K562 (cell line): Measurements from ENCODE around the gene ABCA13.

Experiments used
- CBX3 ChIP-seq, 2 experiments: IDR thresholded peaks; 1 replicate in 1 of 2; 2 replicates in 1 of 2; pipeline ENCODE4 v1.6.1; 2012; ENCODE audit warnings: inconsistent platforms in 2 of 2, low read length in 2 of 2, borderline replicate concordance in 1 of 2, control low read depth in 1 of 2
- CTCF ChIP-seq, 3 experiments: IDR thresholded peaks in 2 of 3; conservative IDR thresholded peaks in 1 of 3; 2 replicates each; pipeline ENCODE4 v1.5.1; 2011 to 2012; ENCODE audit warnings: low read length in 3 of 3, mild to moderate bottlenecking in 3 of 3, control low read depth in 2 of 3, improper control_type of control experiment in 1 of 3, inconsistent platforms in 1 of 3, low read depth in 1 of 3, mixed read lengths in 1 of 3, moderate library complexity in 1 of 3; ENCODE audit not compliant: insufficient read depth in 2 of 3
- MED1 ChIP-seq: sonication (generic); formaldehyde crosslinking; IDR thresholded peaks from 2 replicates; pipeline ENCODE4 v1.8.1; 2023; ENCODE audit warnings: missing genetic modification reagents, borderline replicate concordance
- POLR2AphosphoS5 ChIP-seq: IDR thresholded peaks from 2 replicates; pipeline ENCODE4 v1.6.1; 2011; ENCODE audit warnings: mild to moderate bottlenecking, low read depth, low read length, moderate library complexity; ENCODE audit not compliant: control insufficient read depth, insufficient read depth
- ZNF324 ChIP-seq: fragments of 250-450 bp; sonication (Bioruptor Pico); IDR thresholded peaks from 2 replicates; pipeline ENCODE4 v1.4.0; 2020; ENCODE audit warnings: mild to moderate bottlenecking

- TF ChIP-seq CBX3 (IDR thresholded peaks at IDR 0.05; ENCODE audit: borderline replicate concordance in 1 of 2, low read length in 2 of 2) (no peak), POLR2AphosphoS5 (no peak), ZNF324 (CRISPR knock-in tag) (no peak), MED1 (no peak), CTCF (IDR thresholded peaks at IDR 0.05 in 2 of 3, conservative IDR thresholded peaks at IDR 0.05 in 1 of 3; ENCODE audit: insufficient read depth in 2 of 3, low read depth in 1 of 3, low read length in 3 of 3) (no peak)
Observed at GRCh38 chr7:48237354-48237753, 66.1 kb downstream of the ABCA13 start.
